Activated T-cell treated with anti-CD3 and anti-CD28 coated beads, Interleukin-2, amount 50 U/mL, for 24 hours (primary cell): Measurements from ENCODE around the gene C4orf50.

Source experiments
- DNase-seq: peaks from one replicate; pipeline ENCODE4 v3.0.0-alpha.2; 2020
- H3K27ac Mint-ChIP-seq: 2 replicates; pipeline ENCODE4 v1.8.0; 2020; ENCODE audit warnings: mild to moderate bottlenecking, mixed read lengths
- H3K27me3 Mint-ChIP-seq: 2 replicates; pipeline ENCODE4 v1.8.0; 2020; ENCODE audit warnings: mixed read lengths
- H3K36me3 Mint-ChIP-seq: 2 replicates; pipeline ENCODE4 v1.8.0; 2020; ENCODE audit warnings: low read depth, mixed read lengths
- H3K4me1 Mint-ChIP-seq: 2 replicates; pipeline ENCODE4 v1.8.0; 2020; ENCODE audit warnings: low read depth, mixed read lengths
- H3K4me3 Mint-ChIP-seq: 2 replicates; pipeline ENCODE4 v1.8.0; 2020; ENCODE audit warnings: mild to moderate bottlenecking, moderate library complexity, mixed read lengths
- H3K9me3 Mint-ChIP-seq: 2 replicates; pipeline ENCODE4 v1.8.0; 2020; ENCODE audit warnings: mixed read lengths

The C4orf50 gene

GRCh38 chr4:5930456-5930855 lies 87.8 kb downstream of the C4orf50 start:
- peaks cover 10% of the 10 kb centered on the region for H3K27me3 Mint-ChIP-seq
- H3K4me1 Mint-ChIP-seq: no peaks in the 10 kb centered on the region
- DNase-seq: no peak
- H3K27ac Mint-ChIP-seq: no peak overlapping the region
- H3K4me3 Mint-ChIP-seq: no peak overlapping the region
- H3K36me3 Mint-ChIP-seq: no peaks in the 10 kb centered on the region
- H3K9me3 Mint-ChIP-seq: no peaks in the 10 kb centered on the region

DNA sequence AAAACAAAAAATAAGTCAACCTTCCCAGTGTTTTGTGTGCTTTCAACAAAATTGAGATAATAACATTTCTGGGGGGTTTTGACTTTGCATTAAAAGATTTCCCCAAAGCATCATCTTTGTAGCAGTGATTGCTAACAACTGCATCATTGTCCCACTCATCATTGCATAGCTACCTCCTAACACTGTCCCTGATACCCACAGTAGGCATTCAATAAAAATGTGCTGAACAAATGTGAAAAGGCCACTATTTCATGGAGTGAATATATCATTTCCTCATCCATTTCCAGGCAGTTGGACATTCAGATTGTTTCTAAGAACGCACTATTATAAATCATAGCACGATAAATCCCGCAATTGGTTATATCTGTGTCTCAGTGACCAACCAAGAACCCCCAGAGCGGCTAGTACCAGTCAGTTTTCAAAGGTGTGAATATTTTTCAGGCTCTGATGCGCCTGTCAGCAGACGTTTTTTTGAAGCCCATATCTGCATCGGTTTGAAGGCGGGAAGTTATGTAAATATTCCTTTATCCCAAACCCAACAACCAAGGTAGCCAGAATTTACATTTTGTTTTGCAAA lies 89.3 kb downstream of the C4orf50 start:
- DNase-seq: no peak
- H3K4me3 Mint-ChIP-seq: no peak overlapping the region
- H3K36me3 Mint-ChIP-seq: no peaks in the 10 kb centered on the region
- H3K27me3 Mint-ChIP-seq: peaks cover 13% of the 10 kb centered on the region
- H3K4me1 Mint-ChIP-seq: no peaks in the 10 kb centered on the region
- no peak overlapping the region for H3K27ac Mint-ChIP-seq
- no peaks in the 10 kb centered on the region for H3K9me3 Mint-ChIP-seq

DNA sequence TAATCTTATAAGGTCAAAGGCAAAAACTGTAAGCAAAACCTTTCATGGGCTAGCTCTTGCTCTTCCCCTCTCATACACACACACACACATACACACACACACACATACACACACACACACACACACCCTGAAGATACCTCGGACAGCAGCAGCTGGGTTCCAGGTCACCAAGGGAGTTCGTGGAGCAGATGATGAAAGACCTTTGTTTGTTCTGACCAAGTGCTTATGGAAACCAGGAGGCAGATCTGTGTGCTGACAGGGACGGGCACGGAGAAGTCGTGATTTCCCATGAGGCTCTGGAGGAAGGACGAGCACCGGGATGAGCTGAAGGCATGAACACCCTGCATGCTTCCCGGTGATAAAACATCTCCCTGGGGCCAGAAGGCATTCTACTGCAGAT lies 90.0 kb downstream of the C4orf50 start:
- H3K27me3 Mint-ChIP-seq: peaks cover 12% of the 10 kb centered on the region
- H3K36me3 Mint-ChIP-seq: no peaks in the 10 kb centered on the region
- H3K27ac Mint-ChIP-seq: no peak overlapping the region
- no peak for DNase-seq
- no peaks in the 10 kb centered on the region for H3K9me3 Mint-ChIP-seq
- no peaks in the 10 kb centered on the region for H3K4me1 Mint-ChIP-seq
- H3K4me3 Mint-ChIP-seq: no peak overlapping the region

DNA sequence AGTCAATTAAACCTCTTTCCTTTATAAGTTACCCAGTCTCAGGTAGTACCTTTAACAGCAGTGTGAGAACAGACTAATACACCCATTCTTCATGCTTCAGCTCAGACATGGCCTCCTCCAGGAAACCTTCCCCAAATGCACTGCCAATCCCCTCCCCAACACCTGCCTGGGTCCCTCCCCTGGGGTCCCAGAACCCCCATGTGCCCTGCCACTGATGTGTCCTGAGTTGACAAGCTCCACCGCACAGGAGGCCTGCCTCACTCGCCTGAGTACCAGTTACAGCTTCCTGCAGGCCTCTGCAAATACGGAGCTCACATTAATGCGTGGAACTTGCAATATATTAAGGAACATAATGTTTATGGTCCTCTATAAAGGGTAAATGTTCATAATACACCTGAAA lies 90.5 kb downstream of the C4orf50 start:
- no peak for DNase-seq
- H3K4me1 Mint-ChIP-seq: no peaks in the 10 kb centered on the region
- no peak overlapping the region for H3K27ac Mint-ChIP-seq
- H3K4me3 Mint-ChIP-seq: no peak overlapping the region
- no peaks in the 10 kb centered on the region for H3K9me3 Mint-ChIP-seq
- peaks cover 10% of the 10 kb centered on the region for H3K27me3 Mint-ChIP-seq
- no peaks in the 10 kb centered on the region for H3K36me3 Mint-ChIP-seq

GRCh38 chr4:5927116-5927515 lies 91.1 kb downstream of the C4orf50 start:
- DNase-seq: no peak
- H3K9me3 Mint-ChIP-seq: no peaks in the 10 kb centered on the region
- H3K36me3 Mint-ChIP-seq: no peaks in the 10 kb centered on the region

GRCh38 chr4:5926598-5926997 lies 91.6 kb downstream of the C4orf50 start:
- DNase-seq: no peak
- no peaks in the 10 kb centered on the region for H3K9me3 Mint-ChIP-seq
- H3K36me3 Mint-ChIP-seq: no peaks in the 10 kb centered on the region
- H3K27me3 Mint-ChIP-seq: peaks cover 10% of the 10 kb centered on the region
- H3K27ac Mint-ChIP-seq: no peak overlapping the region
- H3K4me3 Mint-ChIP-seq: no peak overlapping the region
- no peaks in the 10 kb centered on the region for H3K4me1 Mint-ChIP-seq

More at GRCh38 chr4:5927116-5927515, 91.1 kb downstream of the C4orf50 start:
- Mint-ChIP-seq H3K4me1 (no peaks in the 10 kb centered on the region), H3K27me3 (peaks cover 10% of the 10 kb centered on the region), H3K4me3 (no peak overlapping the region), H3K27ac (no peak overlapping the region)

DNA sequence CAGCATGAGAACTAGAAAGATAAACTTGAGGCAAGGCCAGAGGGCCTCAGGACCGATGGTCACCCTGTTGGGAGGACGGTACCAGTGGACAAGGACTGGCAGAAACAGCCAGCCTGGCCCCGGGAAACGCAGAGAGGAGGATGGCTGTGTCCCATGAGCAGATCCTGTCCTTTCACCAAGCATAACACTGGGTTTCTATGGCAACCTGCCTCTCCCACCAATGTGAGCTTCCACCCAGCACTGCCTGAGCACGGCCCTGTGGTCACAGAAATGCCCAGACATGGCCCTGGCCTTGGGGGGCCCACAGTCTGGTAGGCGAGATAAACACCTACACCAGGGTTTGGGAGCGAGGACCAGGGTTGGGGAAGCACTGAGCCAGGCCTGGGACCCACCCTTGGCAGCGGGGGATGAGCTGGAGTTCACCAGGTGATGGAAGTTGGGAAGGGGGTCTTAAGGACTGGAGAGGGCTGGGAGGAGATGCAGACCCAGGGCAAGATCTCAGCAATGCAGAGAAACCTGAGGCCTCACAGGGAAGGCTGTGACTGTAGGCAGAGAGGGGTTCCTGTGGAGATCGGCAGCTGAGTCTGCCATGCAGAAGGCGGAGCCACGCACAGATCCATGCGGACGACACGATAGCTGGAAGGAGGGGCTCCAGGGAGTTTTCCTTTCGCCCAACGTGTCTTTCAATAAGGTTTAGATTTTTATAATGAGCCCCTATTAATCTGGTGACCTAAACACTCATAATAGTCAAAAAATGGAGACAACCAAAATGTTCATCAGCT lies 92.6 kb downstream of the C4orf50 start:
- no peak overlapping the region for H3K4me3 Mint-ChIP-seq
- peaks cover 15% of the 10 kb centered on the region for H3K27me3 Mint-ChIP-seq
- no peaks in the 10 kb centered on the region for H3K4me1 Mint-ChIP-seq
- no peak for DNase-seq
- H3K9me3 Mint-ChIP-seq: no peaks in the 10 kb centered on the region
- no peaks in the 10 kb centered on the region for H3K36me3 Mint-ChIP-seq
- H3K27ac Mint-ChIP-seq: no peak overlapping the region

DNA sequence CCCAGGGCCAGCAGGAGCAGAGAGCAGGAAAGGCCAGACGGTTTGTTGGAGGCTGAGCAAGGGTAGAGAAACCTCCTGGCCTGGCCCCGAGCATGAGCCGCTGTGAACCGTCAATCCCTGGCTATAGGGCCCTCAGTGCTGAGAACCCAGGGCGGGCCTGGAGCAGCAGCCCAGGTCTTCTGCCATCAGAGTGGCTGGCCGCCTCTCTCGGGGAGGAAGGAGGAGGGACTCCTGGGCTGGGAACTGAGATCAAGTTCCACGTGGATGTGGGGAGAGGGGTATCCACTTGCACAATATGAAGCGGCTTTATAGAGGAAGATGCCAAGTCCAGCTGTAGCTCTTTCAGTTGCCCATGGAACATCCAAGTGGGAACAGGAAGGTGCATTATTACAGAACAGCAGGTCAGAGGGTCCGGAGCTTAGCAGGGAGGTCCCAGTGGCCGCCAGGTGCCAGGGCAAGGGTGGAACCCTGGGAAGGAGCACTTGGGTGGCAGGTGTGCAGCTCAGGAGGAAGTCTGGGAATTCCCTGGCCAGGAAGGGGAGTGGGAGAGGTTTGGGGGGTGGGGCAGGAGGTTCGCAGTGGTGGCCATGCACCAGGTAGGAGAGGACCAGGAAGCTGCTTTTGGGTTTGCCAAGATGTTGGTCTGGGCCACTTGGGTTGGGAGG lies 93.6 kb downstream of the C4orf50 start:
- Mint-ChIP-seq H3K9me3 (no peaks in the 10 kb centered on the region), H3K27ac (no peak overlapping the region), H3K4me1 (no peaks in the 10 kb centered on the region), H3K4me3 (no peak overlapping the region), H3K27me3 (peaks cover 17% of the 10 kb centered on the region), H3K36me3 (no peaks in the 10 kb centered on the region)
- no peak for DNase-seq

GRCh38 chr4:5923376-5923775 lies 94.9 kb downstream of the C4orf50 start:
- no peaks in the 10 kb centered on the region for H3K36me3 Mint-ChIP-seq
- DNase-seq: no peak
- H3K27ac Mint-ChIP-seq: no peak overlapping the region
- H3K4me3 Mint-ChIP-seq: no peak overlapping the region
- H3K4me1 Mint-ChIP-seq: no peaks in the 10 kb centered on the region
- no peaks in the 10 kb centered on the region for H3K9me3 Mint-ChIP-seq
- H3K27me3 Mint-ChIP-seq: peaks cover 21% of the 10 kb centered on the region

GRCh38 chr4:5922556-5922955 lies 95.7 kb downstream of the C4orf50 start:
- peaks cover 25% of the 10 kb centered on the region for H3K27me3 Mint-ChIP-seq
- no peak overlapping the region for H3K4me3 Mint-ChIP-seq

GRCh38 chr4:5921981-5922380 lies 96.2 kb downstream of the C4orf50 start:
- H3K4me3 Mint-ChIP-seq: no peak overlapping the region
- DNase-seq: no peak
- H3K27ac Mint-ChIP-seq: no peak overlapping the region
- peaks cover 23% of the 10 kb centered on the region for H3K27me3 Mint-ChIP-seq
- no peaks in the 10 kb centered on the region for H3K36me3 Mint-ChIP-seq
- H3K4me1 Mint-ChIP-seq: no peaks in the 10 kb centered on the region
- no peaks in the 10 kb centered on the region for H3K9me3 Mint-ChIP-seq

More at GRCh38 chr4:5922556-5922955, 95.7 kb downstream of the C4orf50 start:
- no peaks in the 10 kb centered on the region for H3K36me3 Mint-ChIP-seq
- no peaks in the 10 kb centered on the region for H3K9me3 Mint-ChIP-seq
- H3K27ac Mint-ChIP-seq: no peak overlapping the region
- DNase-seq: no peak
- no peaks in the 10 kb centered on the region for H3K4me1 Mint-ChIP-seq

DNA sequence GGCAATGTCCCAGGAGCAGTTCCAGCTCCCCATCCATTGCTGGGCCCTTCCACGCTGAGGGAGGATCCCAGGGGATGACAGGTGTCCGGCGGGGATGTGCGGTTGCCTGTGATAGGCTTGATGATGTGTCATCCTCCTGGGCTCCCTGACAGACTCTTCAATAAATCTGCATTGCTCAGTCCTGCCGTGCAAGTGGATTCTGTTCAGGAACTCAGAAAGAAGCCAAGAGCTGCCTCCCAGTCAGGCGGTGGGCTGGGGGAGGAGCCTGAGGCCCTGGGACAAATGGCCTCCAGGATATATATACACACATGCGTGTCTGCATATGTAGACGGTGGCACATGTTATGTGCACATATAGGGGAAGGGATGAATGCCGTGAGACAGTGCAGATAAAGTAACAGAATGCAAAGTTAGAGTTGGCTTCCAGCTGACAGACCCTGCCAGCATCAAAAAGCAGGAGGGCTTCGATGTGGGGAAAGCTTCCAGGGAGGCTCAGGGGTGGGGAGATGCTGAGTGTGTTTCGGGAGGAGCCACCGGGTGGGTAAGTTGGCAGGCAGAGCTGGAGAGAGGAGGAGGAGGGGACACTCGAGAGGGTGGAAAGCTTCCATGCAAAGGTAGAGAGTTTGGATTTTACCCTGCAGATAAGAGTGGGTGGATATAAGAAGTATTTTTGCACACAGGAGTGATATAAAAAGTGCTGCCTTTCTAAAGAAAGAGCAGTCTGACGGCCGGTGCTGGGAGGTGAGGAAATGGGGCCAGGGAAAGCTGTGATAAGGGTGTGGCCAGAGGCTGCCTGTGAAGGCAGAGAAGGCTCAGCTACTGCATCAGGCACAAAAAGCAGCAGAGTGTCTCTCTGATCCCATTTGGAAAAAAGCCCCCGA lies 96.9 kb downstream of the C4orf50 start:
- no peaks in the 10 kb centered on the region for H3K36me3 Mint-ChIP-seq
- no peak for DNase-seq
- H3K27me3 Mint-ChIP-seq: peaks cover 23% of the 10 kb centered on the region
- no peaks in the 10 kb centered on the region for H3K9me3 Mint-ChIP-seq
- no peak overlapping the region for H3K4me3 Mint-ChIP-seq
- no peaks in the 10 kb centered on the region for H3K4me1 Mint-ChIP-seq
- no peak overlapping the region for H3K27ac Mint-ChIP-seq

DNA sequence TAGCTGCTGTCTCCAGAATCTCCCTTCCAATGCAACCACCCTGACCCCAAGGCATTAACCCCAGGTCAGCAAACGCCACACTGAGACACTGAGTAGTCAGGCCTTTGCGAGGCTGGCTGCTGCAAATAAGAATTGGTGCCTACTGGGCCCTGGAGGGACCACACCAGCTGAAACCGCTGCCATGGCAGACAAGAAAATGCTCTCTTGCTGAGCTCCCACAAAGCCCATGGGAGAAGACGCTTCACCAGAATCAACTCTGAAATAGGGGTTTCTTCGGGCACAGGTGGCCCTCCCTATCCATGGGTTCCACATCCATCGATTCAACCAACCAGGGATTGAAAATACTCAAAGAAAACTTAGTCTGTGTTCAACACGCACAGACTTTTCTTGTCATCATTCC lies 98.7 kb downstream of the C4orf50 start:
- DNase-seq: no peak
- Mint-ChIP-seq H3K4me1 (no peaks in the 10 kb centered on the region), H3K27ac (no peak overlapping the region), H3K9me3 (no peaks in the 10 kb centered on the region), H3K27me3 (peaks cover 23% of the 10 kb centered on the region), H3K36me3 (no peaks in the 10 kb centered on the region), H3K4me3 (no peak overlapping the region)

DNA sequence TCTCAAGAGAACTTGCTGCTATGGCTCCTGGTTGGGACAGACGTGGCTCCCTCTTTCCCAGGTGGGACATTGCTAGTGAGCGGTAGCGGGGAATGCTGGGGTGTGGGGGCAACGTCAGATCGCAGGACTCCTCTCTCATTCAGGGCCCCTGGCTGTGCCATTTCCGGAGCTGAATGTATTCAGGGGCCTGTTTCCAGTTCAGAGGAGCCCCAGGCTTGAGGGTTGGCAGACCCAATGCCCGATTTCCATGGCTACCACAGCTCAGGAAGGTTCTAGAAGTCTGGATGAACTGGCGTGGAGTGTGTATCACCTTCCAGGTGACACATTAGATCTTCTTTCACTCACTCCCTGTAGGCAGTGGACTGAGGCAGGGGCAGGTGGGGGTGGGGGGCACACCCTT lies 99.2 kb downstream of the C4orf50 start:
- no peak for DNase-seq
- Mint-ChIP-seq H3K9me3 (no peaks in the 10 kb centered on the region), H3K27ac (no peak overlapping the region), H3K4me3 (no peak overlapping the region), H3K27me3 (peaks cover 22% of the 10 kb centered on the region), H3K36me3 (no peaks in the 10 kb centered on the region), H3K4me1 (no peaks in the 10 kb centered on the region)
